Measurements from ENCODE around the gene TIAL1. TPM values are rescaled to one million over a fixed set of nuclear protein-coding genes. Genes with fewer than 3 reads are reported as not detected.

TIAL1 gene
- total RNA-seq, 3 donors from 2014 or later (not counting 1 experiment from before 2014, with no cell fraction given), result 195 to 227 (median 213) TPM

DNA sequence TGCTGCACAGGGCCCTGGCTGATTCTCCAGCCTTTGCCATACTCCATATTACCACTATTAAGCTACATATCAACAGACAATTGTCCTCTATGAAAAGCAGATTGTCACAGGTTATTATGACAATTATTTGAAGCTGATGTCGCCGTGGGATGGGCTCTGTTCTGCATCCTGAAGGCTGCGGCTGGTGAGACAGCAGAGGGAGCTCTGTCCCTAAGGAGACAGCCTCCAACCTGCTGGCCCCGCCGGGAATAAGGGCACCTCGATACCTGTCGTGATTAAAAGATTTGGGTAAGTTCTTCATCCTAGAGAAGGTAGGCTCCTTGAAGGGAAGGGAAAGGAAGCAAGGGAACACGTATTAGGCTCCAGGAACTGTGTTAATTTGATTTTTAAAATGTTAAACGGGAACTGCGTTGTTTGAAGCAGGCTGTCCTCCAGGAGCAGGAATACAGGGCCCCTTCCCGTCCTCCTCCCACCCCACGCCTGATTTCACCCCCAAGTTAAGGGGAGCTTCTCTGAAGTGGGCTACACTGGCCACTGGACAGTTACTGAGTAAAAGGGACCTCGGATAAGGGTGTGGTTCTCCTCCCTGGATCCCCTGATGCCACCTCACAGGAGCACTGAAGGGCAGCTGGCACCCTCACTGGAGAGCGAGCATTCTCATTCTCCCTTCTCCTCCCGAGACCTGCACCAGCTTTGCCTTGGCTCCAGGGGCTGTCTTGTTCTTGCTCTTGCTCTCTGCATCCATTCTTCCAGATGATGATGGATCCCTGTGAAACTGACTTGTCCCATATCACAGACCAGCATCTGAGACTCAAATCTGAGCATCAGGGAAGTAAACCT is 11.8 kb upstream of the TIAL1 start:
- DNase-seq, result peak in 1 of 2 donors; percentile 62
- WGBS (ENCODE audit: insufficient coverage), result 36% methylated on average over 15 of the region's 15 CpGs
- no peaks in the 10 kb centered on the region for H3K4me1 ChIP-seq (ENCODE audit: control insufficient read depth, insufficient read depth, low read length)
- H3K4me3 ChIP-seq (ENCODE audit: low read length), result no peak overlapping the region
- intact Hi-C loops (cut with micrococcal nuclease), result no loop called here
- no peak for ATAC-seq
- no peaks in the 10 kb centered on the region for H3K27me3 ChIP-seq (ENCODE audit: control insufficient read depth, insufficient read depth, low read length)
- Mint-ChIP-seq H3K9me3 (no peaks in the 10 kb centered on the region), H3K27me3 (ENCODE audit: low read depth in 2 of 2) (peaks cover 14 to 16% of the 10 kb centered on the region in 2 donors), H3K27ac (no peak overlapping the region), H3K4me1 (no peaks in the 10 kb centered on the region), H3K4me3 (no peak overlapping the region), H3K36me3 (no peaks in the 10 kb centered on the region)
- TF ChIP-seq, protein P1, sequence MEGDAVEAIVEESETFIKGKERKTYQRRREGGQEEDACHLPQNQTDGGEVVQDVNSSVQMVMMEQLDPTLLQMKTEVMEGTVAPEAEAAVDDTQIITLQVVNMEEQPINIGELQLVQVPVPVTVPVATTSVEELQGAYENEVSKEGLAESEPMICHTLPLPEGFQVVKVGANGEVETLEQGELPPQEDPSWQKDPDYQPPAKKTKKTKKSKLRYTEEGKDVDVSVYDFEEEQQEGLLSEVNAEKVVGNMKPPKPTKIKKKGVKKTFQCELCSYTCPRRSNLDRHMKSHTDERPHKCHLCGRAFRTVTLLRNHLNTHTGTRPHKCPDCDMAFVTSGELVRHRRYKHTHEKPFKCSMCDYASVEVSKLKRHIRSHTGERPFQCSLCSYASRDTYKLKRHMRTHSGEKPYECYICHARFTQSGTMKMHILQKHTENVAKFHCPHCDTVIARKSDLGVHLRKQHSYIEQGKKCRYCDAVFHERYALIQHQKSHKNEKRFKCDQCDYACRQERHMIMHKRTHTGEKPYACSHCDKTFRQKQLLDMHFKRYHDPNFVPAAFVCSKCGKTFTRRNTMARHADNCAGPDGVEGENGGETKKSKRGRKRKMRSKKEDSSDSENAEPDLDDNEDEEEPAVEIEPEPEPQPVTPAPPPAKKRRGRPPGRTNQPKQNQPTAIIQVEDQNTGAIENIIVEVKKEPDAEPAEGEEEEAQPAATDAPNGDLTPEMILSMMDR (IDR thresholded peaks at IDR 0.05), result no peak
- H3K9me3 ChIP-seq (ENCODE audit: control insufficient read depth, insufficient read depth, low read length), result no peaks in the 10 kb centered on the region
- H3K27ac ChIP-seq (ENCODE audit: low read length), result no peak overlapping the region
- H3K36me3 ChIP-seq (ENCODE audit: control insufficient read depth, insufficient read depth, low read length), result no peaks in the 10 kb centered on the region

DNA sequence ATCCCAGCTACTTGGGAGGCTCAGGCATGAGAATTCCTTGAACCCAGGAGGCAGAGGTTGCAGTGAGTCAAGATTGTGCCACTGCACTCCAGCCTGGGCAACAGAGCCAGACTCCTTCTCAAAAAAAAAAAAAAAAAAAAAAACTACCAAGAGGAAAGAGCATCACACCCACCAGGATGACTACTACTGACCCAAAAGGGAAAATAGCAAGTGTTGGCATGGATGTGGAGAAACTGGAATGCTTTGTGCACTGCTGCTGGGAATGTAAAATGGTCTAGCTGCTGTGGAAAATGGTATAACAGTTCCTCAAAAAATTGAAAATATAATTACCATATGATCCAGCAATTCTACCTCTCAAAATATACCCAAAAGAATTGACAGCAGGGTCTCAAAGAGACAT is 7.7 kb upstream of the TIAL1 start:
- no peak overlapping the region for H3K4me3 Mint-ChIP-seq
- ATAC-seq, result no peak
- H3K27ac Mint-ChIP-seq, result no peak overlapping the region
- intact Hi-C loops (cut with micrococcal nuclease), result no loop called here
- no peaks in the 10 kb centered on the region for H3K9me3 ChIP-seq (ENCODE audit: control insufficient read depth, insufficient read depth, low read length)
- peaks cover 7 to 9% of the 10 kb centered on the region in 2 donors for H3K27me3 Mint-ChIP-seq (ENCODE audit: low read depth in 2 of 2)
- no peak overlapping the region for H3K4me3 ChIP-seq (ENCODE audit: low read length)
- no peaks in the 10 kb centered on the region for H3K9me3 Mint-ChIP-seq
- no peak for DNase-seq
- TF ChIP-seq, protein P1 (IDR thresholded peaks at IDR 0.05), result no peak
- H3K27ac ChIP-seq (ENCODE audit: low read length), result no peak overlapping the region
- no peaks in the 10 kb centered on the region for H3K36me3 ChIP-seq (ENCODE audit: control insufficient read depth, insufficient read depth, low read length)
- H3K4me1 ChIP-seq (ENCODE audit: control insufficient read depth, insufficient read depth, low read length), result no peaks in the 10 kb centered on the region
- H3K27me3 ChIP-seq (ENCODE audit: control insufficient read depth, insufficient read depth, low read length), result no peaks in the 10 kb centered on the region
- H3K36me3 Mint-ChIP-seq, result no peaks in the 10 kb centered on the region
- no peaks in the 10 kb centered on the region for H3K4me1 Mint-ChIP-seq

DNA sequence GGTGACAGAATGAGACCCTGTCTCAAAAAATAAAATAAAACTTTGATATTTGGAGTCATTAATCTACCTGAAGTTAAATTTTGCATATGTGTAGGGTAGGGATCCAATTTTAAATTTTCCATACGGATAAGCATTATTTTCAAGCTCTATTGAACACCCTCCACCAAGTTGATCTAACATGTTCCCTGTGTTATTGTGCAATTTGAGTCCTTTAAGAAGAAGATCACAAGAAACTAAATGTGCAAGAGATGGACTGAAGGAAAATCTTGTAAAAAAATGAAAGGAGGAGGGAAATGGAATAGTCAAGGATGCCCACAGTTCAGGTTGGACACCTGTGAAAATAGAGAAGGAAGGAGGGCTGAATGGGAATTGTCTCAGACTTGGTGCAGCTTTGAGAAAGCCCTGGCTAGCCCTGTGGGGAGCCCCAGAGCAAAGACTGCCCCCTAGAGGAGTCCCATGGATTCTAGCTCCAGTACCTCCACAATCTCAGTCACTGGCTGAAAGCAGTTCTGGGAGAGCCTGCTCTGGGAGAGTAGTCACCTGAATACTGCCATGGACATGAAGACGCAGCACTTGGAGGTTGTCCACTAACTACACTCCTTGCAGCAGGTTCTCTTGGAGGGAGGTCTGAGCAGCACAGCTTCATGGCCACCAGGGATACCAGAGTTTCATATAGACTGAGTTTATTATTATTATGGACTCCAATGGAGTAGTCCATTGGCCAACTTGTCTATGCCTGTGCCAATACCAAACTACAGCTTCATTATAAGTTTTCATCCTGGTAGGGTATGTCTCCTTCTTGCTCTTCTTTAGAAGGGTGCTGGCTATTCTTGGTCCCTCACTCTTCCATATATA is 5.7 kb upstream of the TIAL1 start:
- WGBS (ENCODE audit: insufficient coverage), result 77% methylated on average over 1 of the region's 2 CpGs
- H3K27me3 ChIP-seq (ENCODE audit: control insufficient read depth, insufficient read depth, low read length), result no peaks in the 10 kb centered on the region
- Mint-ChIP-seq H3K4me1 (peaks cover 4 to 5% of the 10 kb centered on the region in 2 donors), H3K27me3 (ENCODE audit: low read depth in 2 of 2) (peaks cover 0 to 5% of the 10 kb centered on the region in 2 donors), H3K9me3 (no peaks in the 10 kb centered on the region), H3K27ac (peak overlapping the region in 1 of 2 donors; percentile 6), H3K4me3 (no peak overlapping the region), H3K36me3 (no peaks in the 10 kb centered on the region)
- intact Hi-C loops (cut with micrococcal nuclease), result no loop called here
- peak in 1 of 2 donors; percentile 60 for DNase-seq
- H3K4me1 ChIP-seq (ENCODE audit: control insufficient read depth, insufficient read depth, low read length), result peaks cover 4% of the 10 kb centered on the region
- TF ChIP-seq, protein P1 (IDR thresholded peaks at IDR 0.05), result peak; percentile 38
- H3K4me3 ChIP-seq (ENCODE audit: low read length), result no peak overlapping the region
- ATAC-seq, result peak; percentile 49 to 60 (median 52)
- H3K9me3 ChIP-seq (ENCODE audit: control insufficient read depth, insufficient read depth, low read length), result no peaks in the 10 kb centered on the region
- H3K36me3 ChIP-seq (ENCODE audit: control insufficient read depth, insufficient read depth, low read length), result no peaks in the 10 kb centered on the region
- no peak overlapping the region for H3K27ac ChIP-seq (ENCODE audit: low read length)

Data from natural killer cell (primary cell).